ENCODE data around the gene SGSM1. TPM values are rescaled to one million over a fixed set of nuclear protein-coding genes. Genes with fewer than 3 reads are reported as not detected.
A peak's percentile ranks its signal among the peaks of the same experiment; 100 is the strongest.

The SGSM1 gene
- total RNA-seq, 1 donor from 2014 or later, result 8.0 TPM

- intact Hi-C loops (cut with DNase I), result no loop called here
Observed at GRCh38 chr22:24803064-24803542, 2.9 kb upstream of the SGSM1 start.

GRCh38 chr22:24806663-24807001 is 621 bp downstream of the SGSM1 start:
- DNase-seq (ENCODE audit: low spot score), result no peak
- intact Hi-C loops (cut with DNase I), result no loop called here

More at GRCh38 chr22:24803064-24803542, 2.9 kb upstream of the SGSM1 start:
- DNase-seq (ENCODE audit: low spot score), result no peak

- DNase-seq (ENCODE audit: low spot score), result no peak
- intact Hi-C loops (cut with DNase I), result no loop called here
Observed at GRCh38 chr22:24807284-24807950, 1.4 kb downstream of the SGSM1 start.

GRCh38 chr22:24809331-24809730 is 3.3 kb downstream of the SGSM1 start:
- no peak for DNase-seq (ENCODE audit: low spot score)
- intact Hi-C loops (cut with DNase I), result no loop called here

GRCh38 chr22:24810043-24810749 is 4.2 kb downstream of the SGSM1 start:
- DNase-seq (ENCODE audit: low spot score), result no peak
- intact Hi-C loops (cut with DNase I), result no loop called here

- intact Hi-C loops (cut with DNase I), result no loop called here
Observed at GRCh38 chr22:24812950-24813775, 7.2 kb downstream of the SGSM1 start.

GRCh38 chr22:24813861-24814770 is 8.1 kb downstream of the SGSM1 start:
- DNase-seq (ENCODE audit: low spot score), result no peak
- intact Hi-C loops (cut with DNase I), result no loop called here

More at GRCh38 chr22:24812950-24813775, 7.2 kb downstream of the SGSM1 start:
- DNase-seq (ENCODE audit: low spot score), result no peak

- DNase-seq (ENCODE audit: low spot score), result no peak
- intact Hi-C loops (cut with DNase I), result no loop called here
Observed at GRCh38 chr22:24816806-24817205, 10.8 kb downstream of the SGSM1 start.

- DNase-seq (ENCODE audit: low spot score), result no peak
- intact Hi-C loops (cut with DNase I), result no loop called here
Observed at GRCh38 chr22:24819487-24819886, 13.5 kb downstream of the SGSM1 start.

GRCh38 chr22:24819911-24820461 is 14.0 kb downstream of the SGSM1 start:
- intact Hi-C loops (cut with DNase I), result loop anchor here (1.0 kb wide), 1 partner anchor 73 kb away; no protein-coding TSS in a partner anchor
- DNase-seq (ENCODE audit: low spot score), result peak; percentile 82

- no peak for DNase-seq (ENCODE audit: low spot score)
- intact Hi-C loops (cut with DNase I), result no loop called here
Observed at GRCh38 chr22:24822471-24822870, 16.5 kb downstream of the SGSM1 start.

GRCh38 chr22:24823787-24824186 is 17.8 kb downstream of the SGSM1 start:
- intact Hi-C loops (cut with DNase I), result no loop called here
- no peak for DNase-seq (ENCODE audit: low spot score)

- intact Hi-C loops (cut with DNase I), result no loop called here
- no peak for DNase-seq (ENCODE audit: low spot score)
Observed at GRCh38 chr22:24824250-24824649, 18.2 kb downstream of the SGSM1 start.

- DNase-seq (ENCODE audit: low spot score), result no peak
- intact Hi-C loops (cut with DNase I), result no loop called here
Observed at GRCh38 chr22:24824915-24825314, 18.9 kb downstream of the SGSM1 start.

- DNase-seq (ENCODE audit: low spot score), result no peak
- intact Hi-C loops (cut with DNase I), result no loop called here
Observed at GRCh38 chr22:24826710-24827285, 20.8 kb downstream of the SGSM1 start.

- no peak for DNase-seq (ENCODE audit: low spot score)
- intact Hi-C loops (cut with DNase I), result no loop called here
Observed at GRCh38 chr22:24827296-24827695, 21.3 kb downstream of the SGSM1 start.

GRCh38 chr22:24830205-24830979 is 24.4 kb downstream of the SGSM1 start:
- intact Hi-C loops (cut with DNase I), result no loop called here
- DNase-seq (ENCODE audit: low spot score), result no peak

GRCh38 chr22:24831687-24832086 is 25.7 kb downstream of the SGSM1 start:
- DNase-seq (ENCODE audit: low spot score), result no peak
- intact Hi-C loops (cut with DNase I), result no loop called here

All from cardiac septum (tissue), 1 donor.